ES-I3 (cell line): ENCODE data around the gene CAMTA1.

Experiments used
- H3K36me3 ChIP-seq: 2 replicates; pipeline ENCODE4 v1.6.1; 2013; ENCODE audit warnings: mild to moderate bottlenecking, low read length, control low read depth, moderate library complexity; ENCODE audit not compliant: insufficient read depth
- H3K4me1 ChIP-seq: 2 replicates; pipeline ENCODE4 v1.6.1; 2013; ENCODE audit warnings: mild to moderate bottlenecking, control low read depth, low read length; ENCODE audit not compliant: insufficient read depth
- H3K9ac ChIP-seq: 2 replicates; pipeline ENCODE4 v1.6.1; 2013; ENCODE audit warnings: low read depth, mild to moderate bottlenecking, low read length, moderate library complexity
- H3K9me3 ChIP-seq: 2 replicates; pipeline ENCODE4 v1.6.1; 2013; ENCODE audit warnings: mild to moderate bottlenecking, low read length, moderate library complexity; ENCODE audit not compliant: control insufficient read depth, insufficient read depth

The CAMTA1 gene

GRCh38 chr1:7473223-7474142 is 688.2 kb downstream of the CAMTA1 start:
- H3K4me1 ChIP-seq, result no peaks in the 10 kb centered on the region; the same call in 1 of the 2 replicates
- no peak overlapping the region for H3K9ac ChIP-seq
- no peaks in the 10 kb centered on the region for H3K36me3 ChIP-seq
- H3K9me3 ChIP-seq, result no peaks in the 10 kb centered on the region

- no peaks in the 10 kb centered on the region for H3K9me3 ChIP-seq
- no peak overlapping the region for H3K9ac ChIP-seq
- H3K4me1 ChIP-seq, result no peaks in the 10 kb centered on the region; the same call in 1 of the 2 replicates
- no peaks in the 10 kb centered on the region for H3K36me3 ChIP-seq
Observed at GRCh38 chr1:7474143-7474490, 688.9 kb downstream of the CAMTA1 start.

GRCh38 chr1:7474786-7475502 is 689.7 kb downstream of the CAMTA1 start:
- no peaks in the 10 kb centered on the region; the same call in 1 of the 2 replicates for H3K4me1 ChIP-seq
- H3K9me3 ChIP-seq, result no peaks in the 10 kb centered on the region
- no peaks in the 10 kb centered on the region for H3K36me3 ChIP-seq
- no peak overlapping the region for H3K9ac ChIP-seq

- H3K9ac ChIP-seq, result no peak overlapping the region
- H3K36me3 ChIP-seq, result no peaks in the 10 kb centered on the region
- no peaks in the 10 kb centered on the region; the same call in 1 of the 2 replicates for H3K4me1 ChIP-seq
- H3K9me3 ChIP-seq, result no peaks in the 10 kb centered on the region
Observed at GRCh38 chr1:7475691-7476090, 690.4 kb downstream of the CAMTA1 start.

- no peaks in the 10 kb centered on the region for H3K9me3 ChIP-seq
- H3K9ac ChIP-seq, result no peak overlapping the region
- no peaks in the 10 kb centered on the region; the same call in 1 of the 2 replicates for H3K4me1 ChIP-seq
- H3K36me3 ChIP-seq, result no peaks in the 10 kb centered on the region
Observed at GRCh38 chr1:7476402-7476801, 691.1 kb downstream of the CAMTA1 start.

- H3K4me1 ChIP-seq, result no peaks in the 10 kb centered on the region; the same call in 1 of the 2 replicates
- no peak overlapping the region for H3K9ac ChIP-seq
- no peaks in the 10 kb centered on the region for H3K9me3 ChIP-seq
- H3K36me3 ChIP-seq, result no peaks in the 10 kb centered on the region
Observed at GRCh38 chr1:7476861-7477547, 691.8 kb downstream of the CAMTA1 start.

- Histone ChIP-seq H3K4me1 (no peaks in the 10 kb centered on the region), H3K36me3 (no peaks in the 10 kb centered on the region), H3K9ac (no peak overlapping the region), H3K9me3 (no peaks in the 10 kb centered on the region)
Observed at GRCh38 chr1:7477593-7477992, 692.3 kb downstream of the CAMTA1 start.

- no peak overlapping the region for H3K9ac ChIP-seq
- H3K9me3 ChIP-seq, result no peaks in the 10 kb centered on the region
- H3K4me1 ChIP-seq, result no peaks in the 10 kb centered on the region; the same call in 1 of the 2 replicates
- H3K36me3 ChIP-seq, result no peaks in the 10 kb centered on the region
Observed at GRCh38 chr1:7478142-7478790, 693.0 kb downstream of the CAMTA1 start.

- Histone ChIP-seq H3K9me3 (no peaks in the 10 kb centered on the region), H3K9ac (no peak overlapping the region), H3K36me3 (no peaks in the 10 kb centered on the region), H3K4me1 (no peaks in the 10 kb centered on the region; the same call in 1 of the 2 replicates)
Observed at GRCh38 chr1:7478809-7479499, 693.7 kb downstream of the CAMTA1 start.

- Histone ChIP-seq H3K36me3 (no peaks in the 10 kb centered on the region), H3K9me3 (no peaks in the 10 kb centered on the region)
Observed at GRCh38 chr1:7479571-7479970, 694.3 kb downstream of the CAMTA1 start.

GRCh38 chr1:7481194-7481593 is 695.9 kb downstream of the CAMTA1 start:
- Histone ChIP-seq H3K36me3 (no peaks in the 10 kb centered on the region), H3K9ac (no peak overlapping the region), H3K4me1 (no peaks in the 10 kb centered on the region; the same call in 1 of the 2 replicates), H3K9me3 (no peaks in the 10 kb centered on the region)

More at GRCh38 chr1:7479571-7479970, 694.3 kb downstream of the CAMTA1 start:
- Histone ChIP-seq H3K4me1 (no peaks in the 10 kb centered on the region; the same call in 1 of the 2 replicates), H3K9ac (no peak overlapping the region)

GRCh38 chr1:7482077-7482476 is 696.8 kb downstream of the CAMTA1 start:
- Histone ChIP-seq H3K9me3 (no peaks in the 10 kb centered on the region), H3K9ac (no peak overlapping the region), H3K4me1 (no peaks in the 10 kb centered on the region; the same call in 1 of the 2 replicates), H3K36me3 (no peaks in the 10 kb centered on the region)

- Histone ChIP-seq H3K4me1 (no peaks in the 10 kb centered on the region; the same call in 1 of the 2 replicates), H3K9me3 (no peaks in the 10 kb centered on the region), H3K36me3 (no peaks in the 10 kb centered on the region), H3K9ac (no peak overlapping the region)
Observed at GRCh38 chr1:7482772-7483495, 697.7 kb downstream of the CAMTA1 start.
